ENCODE results near the gene GADD45A. TPM values are rescaled to one million over a fixed set of nuclear protein-coding genes. Genes with fewer than 3 reads are reported as not detected.
"Not testable (repeated sequence)": the region's sequence is repeated elsewhere in the genome, so short reads cannot be mapped to it uniquely, and the experiment has no call there.

Gene GADD45A
- polyA plus RNA-seq, 4 donors, result 122 to 147 (median 133) TPM

DNA sequence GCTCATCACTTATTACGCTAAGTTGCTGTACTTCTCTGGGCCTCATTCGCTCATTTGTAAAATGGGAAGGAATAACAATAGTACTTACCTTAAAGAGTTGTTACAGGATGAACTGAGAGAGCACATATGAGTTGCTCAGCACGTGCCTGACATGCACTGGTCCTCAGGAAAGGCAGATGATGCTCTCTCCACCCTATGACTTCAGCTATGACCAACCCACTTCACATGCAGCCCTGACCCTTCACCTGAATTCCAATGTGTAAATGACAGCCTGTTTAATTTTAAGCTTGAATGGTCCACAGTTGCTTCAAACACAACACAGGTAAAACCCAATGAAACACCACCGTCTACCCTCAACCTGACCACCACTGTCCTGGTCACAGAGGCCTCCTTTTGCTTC, 32.9 kb downstream of the GADD45A start:
- DNase-seq (ENCODE audit: low read depth in 4 of 4, low spot score in 3 of 4), result no peak

DNA sequence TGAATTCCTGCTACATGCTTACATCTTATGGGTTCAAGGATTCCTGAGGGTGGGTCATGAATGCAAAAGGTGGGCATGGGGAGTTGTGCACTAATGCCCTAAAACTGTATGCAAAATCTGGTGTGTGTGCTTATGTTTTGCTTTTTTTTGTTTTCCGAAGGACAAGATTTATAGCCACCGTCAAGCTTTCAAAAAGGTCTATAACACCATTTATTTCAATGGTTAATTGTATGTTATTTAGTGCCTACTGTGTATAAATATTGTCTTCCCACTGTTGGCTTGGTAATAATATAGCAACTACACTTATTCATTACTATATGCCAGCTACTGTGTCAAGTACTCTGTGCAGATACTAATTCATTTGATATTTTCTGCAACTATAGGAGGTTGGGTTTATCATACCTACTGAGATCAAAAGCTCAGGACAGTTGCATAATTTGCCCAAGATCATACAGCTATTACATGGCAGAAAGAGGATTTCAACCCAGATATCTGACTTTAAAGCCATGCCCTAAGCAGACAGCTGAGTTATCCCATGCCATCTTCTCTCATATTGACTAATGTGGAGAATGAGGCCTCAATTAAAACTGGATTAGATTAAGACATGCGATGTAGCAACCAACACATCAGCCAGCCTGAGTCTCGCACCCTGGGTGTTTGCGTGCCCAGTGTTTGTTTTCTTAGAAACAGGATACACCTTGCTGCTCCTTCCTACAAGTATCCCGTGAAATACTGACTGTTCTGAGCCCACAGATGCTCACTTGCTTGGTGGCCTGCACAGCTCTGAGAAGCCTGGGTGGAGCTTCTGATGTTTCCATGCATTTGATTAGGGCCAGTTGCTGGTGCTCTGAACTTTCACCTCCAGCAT, 34.6 kb downstream of the GADD45A start:
- DNase-seq (ENCODE audit: low read depth in 4 of 4, low spot score in 3 of 4), result no peak

GRCh38 chr1:67721112-67721511, 36.1 kb downstream of the GADD45A start:
- no peak for DNase-seq (ENCODE audit: low read depth in 4 of 4, low spot score in 3 of 4)

GRCh38 chr1:67721650-67722291, 36.8 kb downstream of the GADD45A start:
- no peak for DNase-seq (ENCODE audit: low read depth in 4 of 4, low spot score in 3 of 4)

DNA sequence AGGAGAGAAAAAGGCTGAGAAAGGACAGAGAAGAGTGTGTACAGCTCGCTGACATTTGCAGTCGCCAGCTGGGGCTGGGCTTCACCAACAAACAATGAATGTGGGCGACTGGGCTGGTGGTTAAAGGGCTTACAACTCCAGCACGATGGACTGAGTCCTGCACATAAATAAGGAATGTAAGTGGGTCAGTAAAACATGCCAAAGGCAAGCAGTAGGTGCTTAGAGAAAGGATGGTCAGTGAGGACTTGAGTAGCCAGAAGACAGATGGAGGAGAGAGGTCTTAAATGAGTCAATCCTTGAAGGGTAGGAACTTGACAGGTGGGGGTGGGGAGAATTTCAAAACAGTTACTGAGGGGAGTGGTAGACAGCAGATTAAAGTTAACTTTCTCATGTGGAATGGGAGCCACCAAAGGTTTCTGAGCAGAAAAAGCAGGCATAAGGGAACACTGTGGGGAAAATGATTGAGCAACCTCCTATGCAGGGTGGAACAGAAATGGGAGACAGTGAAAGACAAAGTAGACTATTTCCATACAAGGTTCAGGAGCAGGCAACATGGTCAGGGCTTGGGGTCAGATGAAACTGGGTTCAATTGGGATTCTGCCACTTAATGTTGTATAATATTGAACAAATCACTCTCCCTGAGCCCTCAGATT, 37.4 kb downstream of the GADD45A start:
- no peak for DNase-seq (ENCODE audit: low read depth in 4 of 4, low spot score in 3 of 4)

DNA sequence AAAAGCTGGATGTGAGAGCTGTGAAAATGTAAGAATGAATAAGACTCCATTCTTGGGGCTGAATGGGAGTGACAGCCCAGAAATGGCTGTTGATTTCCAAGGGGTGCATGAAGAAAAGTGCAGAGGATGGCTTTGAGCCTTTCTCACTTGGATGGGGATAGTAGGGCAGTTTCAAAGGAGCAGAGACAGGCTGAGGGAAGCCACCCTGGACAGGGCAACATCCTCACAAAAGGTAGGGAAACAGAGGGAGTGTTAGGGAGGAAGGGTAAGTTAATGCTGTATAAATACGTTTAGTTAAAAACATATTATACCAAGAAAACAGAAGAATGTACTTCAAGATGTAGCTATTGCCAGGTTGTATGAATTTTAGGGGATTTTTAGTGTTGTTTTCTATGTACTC, 38.1 kb downstream of the GADD45A start:
- no peak for DNase-seq (ENCODE audit: low read depth in 4 of 4, low spot score in 3 of 4)

GRCh38 chr1:67723620-67724019, 38.6 kb downstream of the GADD45A start:
- no peak for DNase-seq (ENCODE audit: low read depth in 4 of 4, low spot score in 3 of 4)

GRCh38 chr1:67724928-67725560, 40.0 kb downstream of the GADD45A start:
- no peak for DNase-seq (ENCODE audit: low read depth in 4 of 4, low spot score in 3 of 4)

DNA sequence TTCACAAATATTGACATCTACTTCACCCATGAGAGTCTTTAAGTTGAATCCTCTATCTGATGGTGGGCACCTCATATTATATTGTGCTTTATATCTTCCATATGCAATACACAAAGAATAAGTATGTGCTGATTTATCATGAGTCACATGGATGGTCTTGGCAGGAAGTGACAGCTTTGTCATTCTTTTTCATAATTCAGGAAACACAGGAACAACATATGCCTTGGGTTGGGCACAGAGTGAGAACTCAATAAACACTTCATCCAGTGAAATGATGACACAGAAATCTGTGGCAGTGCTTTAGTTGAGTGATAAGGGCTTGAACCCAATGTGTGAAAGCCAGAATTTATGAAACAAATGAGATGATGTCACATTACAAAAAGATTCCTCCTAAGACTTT, 41.2 kb downstream of the GADD45A start:
- DNase-seq (ENCODE audit: low read depth in 4 of 4, low spot score in 3 of 4), result no peak

- DNase-seq (ENCODE audit: low read depth in 4 of 4, low spot score in 3 of 4), result no peak
Observed at GRCh38 chr1:67729872-67730271, 44.9 kb downstream of the GADD45A start.

DNA sequence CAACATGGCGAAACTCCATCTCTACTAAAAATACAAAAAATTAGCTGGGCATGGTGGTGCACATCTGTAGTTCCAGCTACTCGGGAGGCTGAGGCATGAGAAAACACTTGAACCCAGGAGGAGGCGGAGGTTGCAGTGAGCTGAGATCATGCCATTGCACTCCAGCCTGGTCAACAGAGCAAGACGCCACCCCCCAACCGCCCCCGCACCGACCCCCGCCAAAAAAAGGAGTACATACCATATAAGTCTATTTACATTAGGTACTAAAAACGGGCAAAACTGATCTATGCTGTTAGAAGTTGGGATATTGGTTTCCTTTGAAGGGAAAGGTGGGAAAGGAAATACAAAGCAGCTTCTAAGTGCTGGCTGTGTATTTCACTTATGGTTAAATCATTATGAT, 45.3 kb downstream of the GADD45A start:
- not testable (repeated sequence) for DNase-seq (ENCODE audit: low read depth in 4 of 4, low spot score in 3 of 4)

DNA sequence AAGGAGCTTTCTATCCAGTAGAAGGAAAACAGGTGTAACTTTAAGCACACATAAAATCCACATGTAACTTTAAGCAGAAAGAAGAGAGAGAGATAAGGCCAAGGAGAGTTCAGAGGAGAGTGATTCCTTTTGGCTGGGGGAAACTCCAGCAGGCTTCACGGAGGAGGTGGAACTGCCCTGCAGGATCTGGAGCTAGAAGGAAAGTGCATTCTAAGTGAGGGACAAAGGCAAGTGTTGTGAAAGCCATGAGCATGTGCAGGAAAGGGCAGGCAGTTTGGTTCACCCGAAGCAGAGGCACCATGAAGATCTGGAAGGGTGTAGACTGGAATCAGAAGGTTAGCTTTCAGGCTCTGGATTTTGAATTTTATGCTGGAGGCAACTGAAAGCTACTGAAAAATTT, 46.3 kb downstream of the GADD45A start:
- DNase-seq (ENCODE audit: low read depth in 4 of 4, low spot score in 3 of 4), result no peak

DNA sequence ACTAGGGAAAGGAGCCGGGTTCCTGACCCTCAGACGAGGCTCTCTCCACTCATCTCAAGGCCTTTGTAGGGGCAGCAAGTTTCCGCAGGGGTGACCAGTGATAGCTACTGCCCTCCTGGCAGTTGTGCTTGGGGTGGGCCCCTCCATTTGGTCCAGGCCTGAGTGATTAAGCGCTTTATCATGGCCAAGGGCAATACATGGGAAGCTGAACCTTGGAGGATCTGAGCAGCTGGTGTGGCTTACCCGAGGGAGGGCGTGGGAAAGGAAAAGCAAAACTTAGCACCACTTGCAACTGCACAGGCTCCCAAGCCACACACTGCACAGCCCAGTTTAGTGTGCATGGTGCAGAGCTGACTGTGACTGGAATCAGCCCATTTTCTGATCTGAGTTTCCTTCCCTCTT, 47.8 kb downstream of the GADD45A start:
- DNase-seq (ENCODE audit: low read depth in 4 of 4, low spot score in 3 of 4), result no peak

DNA sequence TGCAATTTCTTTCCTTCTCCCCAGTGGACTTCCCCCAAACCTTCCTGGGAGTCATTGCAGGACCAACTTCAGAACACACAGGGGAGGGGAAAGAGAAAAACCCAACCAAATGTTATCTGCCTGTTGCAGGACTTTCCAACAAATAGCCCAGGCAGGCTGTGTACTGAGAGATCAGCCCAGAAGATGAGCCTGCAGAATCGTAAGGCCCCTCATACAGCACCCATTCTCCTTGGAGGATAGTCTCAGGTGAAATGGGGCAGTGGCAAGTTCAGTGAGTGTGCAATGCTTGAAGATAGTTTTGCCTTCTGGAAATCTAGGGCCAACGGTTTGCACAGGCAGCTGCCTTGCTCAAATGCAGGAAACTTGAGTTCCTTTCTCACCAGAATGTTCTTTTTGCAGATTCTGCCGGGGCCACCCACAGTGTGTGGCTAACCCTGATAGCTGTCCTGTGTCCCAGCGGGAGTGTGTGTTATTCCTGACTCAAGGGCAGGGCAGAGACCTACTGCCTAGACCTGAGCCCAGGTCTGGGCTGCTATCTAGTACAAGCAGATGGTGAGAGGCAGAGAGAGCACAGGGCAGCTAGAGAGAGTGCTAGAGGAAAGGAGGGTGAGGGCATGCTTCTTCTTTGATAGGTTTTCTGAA, 48.8 kb downstream of the GADD45A start:
- DNase-seq (ENCODE audit: low read depth in 4 of 4, low spot score in 3 of 4), result no peak

DNA sequence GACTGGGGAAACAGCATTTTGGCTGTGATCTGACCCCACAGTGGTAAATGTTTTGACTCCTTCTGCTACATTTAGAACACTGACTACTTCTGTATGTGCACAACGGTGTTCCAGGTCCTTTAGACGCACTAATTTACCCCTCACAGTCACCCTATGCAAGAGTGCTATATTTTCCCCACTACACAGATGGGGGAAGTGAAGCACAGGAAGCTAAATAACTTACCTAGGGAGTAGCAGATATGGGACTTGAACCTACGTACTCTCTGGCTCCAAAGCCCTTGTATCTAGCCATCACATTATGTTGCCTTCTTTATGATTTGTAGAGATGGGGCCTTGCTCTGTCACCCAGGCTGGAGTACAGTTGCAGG, 49.3 kb downstream of the GADD45A start:
- no peak for DNase-seq (ENCODE audit: low read depth in 4 of 4, low spot score in 3 of 4)

DNA sequence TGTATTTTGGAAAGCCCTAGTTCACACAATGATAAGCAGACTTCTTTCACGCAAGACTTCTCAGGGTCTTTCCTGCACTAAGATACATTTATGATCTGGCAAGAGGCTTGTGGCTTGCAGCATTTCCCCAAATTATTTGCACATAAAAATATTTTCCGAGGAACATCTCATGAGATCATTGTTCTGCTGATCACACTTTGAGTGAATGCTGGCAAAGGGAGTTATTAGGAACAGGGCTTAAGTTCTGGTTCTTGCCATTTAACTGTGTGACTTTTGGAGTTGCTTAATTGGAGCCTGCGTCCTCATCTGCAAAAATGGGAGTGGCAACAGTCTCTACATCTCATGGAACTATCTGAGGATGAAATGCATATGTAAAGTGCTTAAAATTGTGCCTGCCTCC, 50.2 kb downstream of the GADD45A start:
- DNase-seq (ENCODE audit: low read depth in 4 of 4, low spot score in 3 of 4), result no peak

DNA sequence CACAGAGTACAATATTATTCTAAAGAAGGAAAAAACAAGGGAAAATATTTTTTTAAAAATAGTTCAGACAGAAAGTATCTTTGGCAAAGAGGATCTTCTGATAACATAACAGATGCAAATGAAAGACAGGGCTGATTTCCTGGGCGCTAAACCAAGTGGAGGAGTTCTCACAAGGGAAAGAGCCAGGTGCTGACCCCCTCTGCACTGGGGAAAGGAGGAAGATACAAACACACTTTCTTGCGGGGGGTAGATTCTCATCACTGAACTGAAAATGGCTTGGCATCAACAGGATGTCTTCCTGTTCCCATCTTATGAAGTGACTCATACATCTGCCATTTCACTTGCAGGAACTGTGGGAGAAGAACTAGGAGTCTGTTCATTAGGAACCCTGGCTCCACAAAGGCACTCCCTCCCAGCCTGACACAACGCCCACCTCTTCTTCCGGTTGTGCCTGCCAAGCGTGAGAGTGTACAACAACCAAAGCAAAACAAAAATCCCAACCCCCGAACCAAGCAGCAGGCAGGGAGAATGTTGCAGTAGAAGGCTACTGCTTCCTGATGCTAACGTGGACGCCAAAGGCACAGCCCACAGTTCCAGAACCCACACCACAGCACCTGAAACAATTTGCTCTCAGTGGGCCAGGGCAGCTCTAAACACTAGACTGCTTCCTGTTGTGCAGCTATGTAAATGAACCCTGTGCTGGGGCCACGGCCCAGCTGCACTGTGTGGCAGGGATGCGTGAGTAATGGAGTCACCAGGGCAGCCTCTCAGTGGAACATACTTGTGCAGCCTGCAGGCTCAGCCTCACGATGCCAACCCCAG, 51.0 kb downstream of the GADD45A start:
- DNase-seq (ENCODE audit: low read depth in 4 of 4, low spot score in 3 of 4), result no peak

DNA sequence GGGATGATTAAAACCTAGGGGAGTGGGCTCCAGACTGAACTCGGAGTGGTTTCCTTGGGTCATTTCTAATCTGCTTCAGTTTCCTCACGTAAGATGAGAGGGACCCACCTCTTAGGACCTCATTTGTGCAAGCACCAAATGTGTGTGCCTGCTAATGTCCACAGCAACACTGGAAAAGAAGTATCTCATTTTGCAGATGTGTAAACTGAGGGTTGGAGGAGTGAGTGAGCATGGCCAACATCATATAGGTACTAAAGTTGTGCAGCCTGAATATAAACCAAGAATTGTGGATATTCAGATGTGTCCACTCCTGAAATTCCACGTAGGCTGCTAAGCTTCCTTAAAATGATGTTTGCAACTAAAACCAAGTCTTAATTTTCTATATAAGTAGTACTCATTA, 51.7 kb downstream of the GADD45A start:
- no peak for DNase-seq (ENCODE audit: low read depth in 4 of 4, low spot score in 3 of 4)

GRCh38 chr1:67737875-67738274, 52.9 kb downstream of the GADD45A start:
- DNase-seq (ENCODE audit: low read depth in 4 of 4, low spot score in 3 of 4), result no peak
